GM21825 (cell line): ENCODE data around the gene C13orf46.
"Not testable (repeated sequence)": the region's sequence is repeated elsewhere in the genome, so short reads cannot be mapped to it uniquely, and the experiment has no call there.

Source experiments
- ATAC-seq: cut with Tn5 transposase; IDR thresholded peaks from one replicate; pipeline ENCODE4 v1.9.1; 2021; ENCODE audit warnings: mild to moderate bottlenecking, moderate library complexity; ENCODE audit not compliant: unreplicated experiment

The C13orf46 gene

GRCh38 chr13:113913408-113913807, 60.5 kb downstream of the C13orf46 start:
- ATAC-seq = not testable (repeated sequence)

- no peak for ATAC-seq
These were observed 61.3 kb downstream of the C13orf46 start for GRCh38 chr13:113912596-113912995.

GRCh38 chr13:113907635-113908617, 66.0 kb downstream of the C13orf46 start:
- no peak for ATAC-seq

GRCh38 chr13:113906571-113906970, 67.3 kb downstream of the C13orf46 start:
- no peak for ATAC-seq

- no peak for ATAC-seq
These were observed 67.9 kb downstream of the C13orf46 start for GRCh38 chr13:113905942-113906341.

- ATAC-seq = no peak
These were observed 68.9 kb downstream of the C13orf46 start for GRCh38 chr13:113905018-113905417.

- no peak for ATAC-seq
These were observed 69.5 kb downstream of the C13orf46 start for GRCh38 chr13:113904411-113904810.

GRCh38 chr13:113903912-113904311, 70.0 kb downstream of the C13orf46 start:
- no peak for ATAC-seq
